Lower lobe of right lung (tissue), 2 donors: Measurements from ENCODE around the gene OR2T35. TPM values are rescaled to one million over a fixed set of nuclear protein-coding genes. Genes with fewer than 3 reads are reported as not detected.

Experiments used
- ATAC-seq, 2 donors: fragments of 200-7000 bp; cut with Tn5 transposase; one replicate each; pipeline ENCODE4 v1.9.1; 2020 to 2022; ENCODE audit warnings: mild to moderate bottlenecking in 2 of 2, moderate library complexity in 2 of 2
- DNase-seq: peaks from one replicate; pipeline ENCODE4 v3.0.0-alpha.2; 2020
- H3K27ac ChIP-seq: fragments of 200-600 bp; one replicate; pipeline ENCODE4 v1.8.0; 2022
- H3K27me3 ChIP-seq: fragments of 200-600 bp; one replicate; pipeline ENCODE4 v1.8.0; 2022; ENCODE audit warnings: low read depth
- H3K36me3 ChIP-seq: fragments of 200-600 bp; one replicate; pipeline ENCODE4 v1.8.0; 2022; ENCODE audit warnings: mild to moderate bottlenecking
- H3K4me1 ChIP-seq: fragments of 200-600 bp; one replicate; pipeline ENCODE4 v1.8.0; 2022
- H3K4me3 ChIP-seq: fragments of 200-600 bp; one replicate; pipeline ENCODE4 v1.8.0; 2022; ENCODE audit warnings: mild to moderate bottlenecking
- H3K9me3 ChIP-seq: fragments of 200-600 bp; one replicate; pipeline ENCODE4 v1.8.0; 2022
- intact Hi-C: fragments of 100-400 bp; cut with DNase I; formaldehyde crosslinking; loops from one replicate; pipeline ENCODE4 v1.11.0; 2022
- total RNA-seq: library from RNA; stranded (reverse); fragmentation: NEBNext Ultra II Directional; extraction: Animal tissue kit (Norgen Biotek cat#: 25700); gene quantifications from one replicate; pipeline ENCODE4 v1.2.1, GENCODE V29; 2021
- TF ChIP-seq, protein P1 (sequence below): fragments of 200-600 bp; IDR thresholded peaks from one replicate; pipeline ENCODE4 v1.8.0; 2022; ENCODE audit warnings: antibody characterized with exemption, mild to moderate bottlenecking
- donor health status: DM: no; HTN: yes; CAD: no; lungs with severe emphysema.

Gene OR2T35
- total RNA-seq, 1 donor from 2014 or later, result not detected

DNA sequence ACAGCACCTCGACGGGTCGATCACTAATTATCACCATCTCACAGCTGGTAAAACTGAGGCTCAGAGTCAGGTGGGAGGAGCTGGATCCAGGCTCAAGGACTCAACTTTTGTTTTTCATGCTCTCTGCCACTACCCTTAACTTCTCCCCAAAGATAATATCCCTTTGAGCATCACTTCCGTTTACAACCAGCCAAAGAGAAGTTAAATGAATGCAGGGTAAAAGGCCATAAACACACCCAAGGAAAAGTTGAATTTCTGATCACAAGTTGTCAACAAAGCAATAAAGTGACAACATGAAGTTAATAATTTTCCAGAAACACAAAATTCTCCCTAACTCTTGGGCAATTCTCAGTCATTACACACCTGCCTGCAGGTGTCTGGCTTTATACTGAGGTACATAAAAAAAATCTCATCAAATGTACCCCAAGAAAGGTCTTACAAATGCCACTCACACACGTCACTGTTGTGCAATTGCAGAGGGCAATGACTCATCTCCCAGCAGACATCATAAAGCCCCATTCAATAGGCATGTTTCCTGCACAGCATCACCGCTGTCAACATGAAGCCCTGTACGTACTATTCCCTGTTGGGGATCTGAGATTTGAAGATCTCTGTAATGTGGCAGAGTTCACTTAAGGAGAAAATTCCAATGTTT, 13.6 kb downstream of the OR2T35 start:
- Histone ChIP-seq H3K27ac (no peak overlapping the region), H3K4me3 (no peak overlapping the region), H3K4me1 (no peaks in the 10 kb centered on the region), H3K9me3 (no peaks in the 10 kb centered on the region), H3K27me3 (no peaks in the 10 kb centered on the region), H3K36me3 (no peaks in the 10 kb centered on the region)
- TF ChIP-seq, protein P1, sequence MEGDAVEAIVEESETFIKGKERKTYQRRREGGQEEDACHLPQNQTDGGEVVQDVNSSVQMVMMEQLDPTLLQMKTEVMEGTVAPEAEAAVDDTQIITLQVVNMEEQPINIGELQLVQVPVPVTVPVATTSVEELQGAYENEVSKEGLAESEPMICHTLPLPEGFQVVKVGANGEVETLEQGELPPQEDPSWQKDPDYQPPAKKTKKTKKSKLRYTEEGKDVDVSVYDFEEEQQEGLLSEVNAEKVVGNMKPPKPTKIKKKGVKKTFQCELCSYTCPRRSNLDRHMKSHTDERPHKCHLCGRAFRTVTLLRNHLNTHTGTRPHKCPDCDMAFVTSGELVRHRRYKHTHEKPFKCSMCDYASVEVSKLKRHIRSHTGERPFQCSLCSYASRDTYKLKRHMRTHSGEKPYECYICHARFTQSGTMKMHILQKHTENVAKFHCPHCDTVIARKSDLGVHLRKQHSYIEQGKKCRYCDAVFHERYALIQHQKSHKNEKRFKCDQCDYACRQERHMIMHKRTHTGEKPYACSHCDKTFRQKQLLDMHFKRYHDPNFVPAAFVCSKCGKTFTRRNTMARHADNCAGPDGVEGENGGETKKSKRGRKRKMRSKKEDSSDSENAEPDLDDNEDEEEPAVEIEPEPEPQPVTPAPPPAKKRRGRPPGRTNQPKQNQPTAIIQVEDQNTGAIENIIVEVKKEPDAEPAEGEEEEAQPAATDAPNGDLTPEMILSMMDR, result no peak
- DNase-seq (no peak), ATAC-seq (no peak)
- intact Hi-C loops, result no loop called here

DNA sequence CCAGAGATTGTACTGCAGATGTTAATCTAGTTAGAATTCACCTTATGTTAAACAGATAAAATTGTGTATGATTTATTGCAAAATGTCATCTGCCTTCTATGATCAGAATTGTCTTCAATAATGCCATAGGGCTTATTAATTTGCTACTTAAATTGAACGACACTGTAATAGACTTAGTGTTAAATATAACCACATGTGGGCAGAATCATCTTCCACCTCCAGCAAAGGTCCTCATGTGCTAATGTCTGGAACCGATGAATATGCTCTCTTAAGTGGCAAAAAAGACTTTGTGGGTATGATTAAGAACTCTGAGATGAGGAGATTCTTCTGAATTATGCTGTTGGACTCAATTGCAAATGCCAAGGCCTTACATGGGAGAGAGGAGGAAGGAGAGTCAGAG, 14.5 kb downstream of the OR2T35 start:
- Histone ChIP-seq H3K9me3 (no peaks in the 10 kb centered on the region), H3K36me3 (no peaks in the 10 kb centered on the region), H3K27me3 (no peaks in the 10 kb centered on the region), H3K27ac (no peak overlapping the region), H3K4me1 (no peaks in the 10 kb centered on the region), H3K4me3 (no peak overlapping the region)
- TF ChIP-seq, protein P1, result no peak
- no peak for DNase-seq
- ATAC-seq, result no peak
- intact Hi-C loops, result no loop called here

DNA sequence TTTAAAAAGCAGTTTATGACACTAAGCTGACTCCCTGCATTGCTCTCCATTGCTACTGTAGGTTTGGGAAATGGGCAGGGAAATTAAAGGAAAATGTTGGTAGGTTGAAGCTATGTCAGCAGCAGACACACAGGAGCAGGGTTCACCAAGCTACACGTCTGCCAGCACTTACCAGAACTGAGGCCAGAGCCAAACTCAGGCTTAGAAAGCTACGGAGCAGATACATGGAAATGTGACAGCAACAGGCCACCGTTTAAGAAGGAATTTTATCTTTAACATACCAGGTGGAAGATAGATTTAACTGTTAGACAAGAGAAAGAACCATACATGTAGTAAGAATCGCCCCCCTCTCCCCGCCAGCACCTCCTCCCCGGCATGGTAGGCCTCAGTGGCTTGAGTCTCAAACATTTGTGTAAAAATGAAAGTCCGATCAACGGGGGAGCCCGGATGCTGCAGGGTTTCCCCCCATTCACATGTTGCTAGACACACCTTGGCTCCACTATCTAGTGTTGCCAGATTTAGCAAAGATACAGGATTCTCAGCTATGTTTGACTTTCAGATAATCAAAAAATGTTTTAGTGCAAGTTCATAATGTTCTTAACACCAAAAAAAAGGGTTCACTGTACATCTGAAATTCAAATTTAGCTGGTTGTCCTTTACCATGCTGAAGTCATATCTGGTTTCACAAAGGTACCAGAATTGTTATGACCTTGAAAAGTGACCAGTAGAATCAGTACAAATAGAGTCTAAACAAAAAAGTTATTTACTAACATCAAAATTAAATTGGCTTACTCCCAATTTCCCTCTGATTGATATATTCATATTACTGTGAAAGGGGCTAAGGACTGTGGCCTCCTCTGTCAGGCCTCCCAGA, 16.9 kb downstream of the OR2T35 start:
- DNase-seq (no peak), ATAC-seq (no peak)
- Histone ChIP-seq H3K4me1 (no peaks in the 10 kb centered on the region), H3K27me3 (no peaks in the 10 kb centered on the region), H3K27ac (no peak overlapping the region), H3K4me3 (no peak overlapping the region), H3K9me3 (no peaks in the 10 kb centered on the region), H3K36me3 (no peaks in the 10 kb centered on the region)
- intact Hi-C loops, result no loop called here
- TF ChIP-seq, protein P1, result no peak

DNA sequence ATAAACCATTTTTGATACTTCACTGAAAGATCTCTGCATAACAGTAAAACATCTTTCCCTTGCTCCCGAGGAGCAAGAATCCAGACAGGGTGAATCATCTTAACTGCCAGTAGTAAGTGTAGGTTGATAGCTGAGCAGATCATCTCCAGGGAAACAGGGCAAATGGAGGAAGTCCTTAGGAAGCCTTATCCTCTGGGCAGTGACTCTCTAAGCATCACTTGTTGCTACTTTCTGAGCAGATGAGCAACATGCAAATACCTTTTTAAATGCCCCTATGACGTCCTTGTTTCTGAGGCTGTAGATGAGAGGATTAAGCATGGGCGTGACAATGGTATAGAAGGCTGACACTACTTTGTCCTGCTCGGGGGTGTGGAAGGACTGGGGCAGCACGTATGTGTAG, 19.1 kb downstream of the OR2T35 start:
- intact Hi-C loops, result no loop called here
- H3K36me3 ChIP-seq, result no peaks in the 10 kb centered on the region
- no peaks in the 10 kb centered on the region for H3K4me1 ChIP-seq
- TF ChIP-seq, protein P1, result no peak
- H3K4me3 ChIP-seq, result no peak overlapping the region
- no peaks in the 10 kb centered on the region for H3K9me3 ChIP-seq
- DNase-seq, result no peak
- H3K27ac ChIP-seq, result no peak overlapping the region
- H3K27me3 ChIP-seq, result no peaks in the 10 kb centered on the region
- no peak for ATAC-seq

DNA sequence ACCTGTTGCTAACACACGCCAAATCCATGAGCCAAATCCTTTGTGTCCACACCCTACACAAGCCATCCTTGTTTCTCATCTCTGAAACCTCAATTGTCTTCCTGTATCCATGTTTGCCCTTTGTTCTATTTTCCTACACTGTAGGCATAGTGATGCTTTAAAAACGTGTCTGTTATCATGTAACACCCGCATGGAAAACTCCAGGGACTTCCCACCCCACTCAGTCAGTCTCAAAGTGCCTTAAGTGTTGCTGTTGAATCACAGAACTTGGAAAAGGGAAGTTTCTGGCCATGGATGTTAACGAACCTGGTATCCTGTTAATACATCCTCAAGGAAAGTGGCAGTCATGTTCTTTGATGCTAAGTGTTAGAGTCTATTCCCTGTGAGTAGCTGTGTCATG, 19.9 kb downstream of the OR2T35 start:
- ATAC-seq, result no peak
- Histone ChIP-seq H3K9me3 (no peaks in the 10 kb centered on the region), H3K36me3 (no peaks in the 10 kb centered on the region), H3K27me3 (no peaks in the 10 kb centered on the region), H3K4me1 (no peaks in the 10 kb centered on the region), H3K4me3 (no peak overlapping the region), H3K27ac (no peak overlapping the region)
- TF ChIP-seq, protein P1, result no peak
- DNase-seq, result no peak
- intact Hi-C loops, result no loop called here
